Smooth muscle cell (in vitro differentiated cells): ENCODE results near the gene OR11H7. TPM values are rescaled to one million over a fixed set of nuclear protein-coding genes. Genes with fewer than 3 reads are reported as not detected.

Source experiments
- DNase-seq: peaks from one replicate; lab custom pipeline; 2025; ENCODE audit not compliant: unreplicated experiment; lab: John Stamatoyannopoulos, UW
- H2AFZ ChIP-seq: fragments of 200-600 bp; sonication (generic); 2 replicates; pipeline ENCODE4 v1.6.0; 2016; ENCODE audit warnings: antibody characterized with exemption, low read depth, mild to moderate bottlenecking
- H3F3A ChIP-seq: fragments of 200-600 bp; sonication (generic); 2 replicates; pipeline ENCODE4 v1.6.0; 2017; ENCODE audit warnings: antibody characterized with exemption, low read depth
- H3K27ac ChIP-seq: fragments of 200-600 bp; sonication (generic); 2 replicates; pipeline ENCODE4 v1.5.1; 2016; ENCODE audit warnings: low read depth, mild to moderate bottlenecking
- H3K27me3 ChIP-seq: fragments of 200-600 bp; sonication (generic); 2 replicates; pipeline ENCODE4 v1.6.1; 2016; ENCODE audit warnings: low read depth, mild to moderate bottlenecking
- H3K36me3 ChIP-seq: fragments of 200-600 bp; sonication (generic); 2 replicates; pipeline ENCODE4 v1.5.1; 2016; ENCODE audit warnings: low read depth
- H3K4me1 ChIP-seq: fragments of 200-600 bp; sonication (generic); 2 replicates; pipeline ENCODE4 v1.5.1; 2016; ENCODE audit warnings: low read depth
- H3K4me2 ChIP-seq: fragments of 200-600 bp; sonication (generic); 2 replicates; pipeline ENCODE4 v1.6.0; 2016; ENCODE audit warnings: mild to moderate bottlenecking
- H3K4me3 ChIP-seq: fragments of 200-600 bp; sonication (generic); 2 replicates; pipeline ENCODE4 v1.5.1; 2016; ENCODE audit warnings: mild to moderate bottlenecking
- H3K79me2 ChIP-seq: fragments of 200-600 bp; sonication (generic); 2 replicates; pipeline ENCODE4 v1.6.0; 2016; ENCODE audit warnings: low read depth, mild to moderate bottlenecking
- H3K9ac ChIP-seq: fragments of 200-600 bp; sonication (generic); 2 replicates; pipeline ENCODE4 v1.6.0; 2016; ENCODE audit warnings: low read depth
- H3K9me3 ChIP-seq: fragments of 200-600 bp; sonication (generic); replicated peaks from 2 replicates; pipeline ENCODE4 v1.5.1; 2016; ENCODE audit warnings: low read depth
- H4K20me1 ChIP-seq: fragments of 200-600 bp; sonication (generic); 2 replicates; pipeline ENCODE4 v1.6.0; 2016; ENCODE audit warnings: low read depth
- CTCF ChIP-seq: fragments of 200-600 bp; sonication (generic); IDR thresholded peaks from 2 replicates; pipeline ENCODE4 v1.5.1; 2017; ENCODE audit warnings: borderline replicate concordance, mild to moderate bottlenecking, antibody characterized with exemption; ENCODE audit not compliant: insufficient read depth, poor library complexity, severe bottlenecking
- WGBS: methylation state at CpG from one replicate; pipeline ENCODE4 v1.1.7; 2016; ENCODE audit warnings: low lambda C conversion rate; 5-methylcytosine and 5-hydroxymethylcytosine counted together
- polyA plus RNA-seq: library from polyadenylated mRNA; unstranded; fragments of >200 nt; fragmentation: Nextera tagmentation; extraction: Ambion mirVana; gene quantifications from 2 replicates; pipeline ENCODE4 v1.2.1, GENCODE V29; 2016
- total RNA-seq: library from RNA; depleted of rRNA; stranded (reverse); fragments of >200 nt; gene quantifications from 2 replicates; pipeline ENCODE4 v1.2.3, GENCODE V29; 2014

Gene OR11H7
- total and polyA plus RNA-seq, 2 experiments from 2014 or later: not detected

GRCh38 chr14:20195911-20196310 is 32.9 kb upstream of the OR11H7 start:
- Histone ChIP-seq H3K9ac (no peak overlapping the region), H2AFZ (no peak overlapping the region), H3K4me3 (no peak overlapping the region), H4K20me1 (no peaks in the 10 kb centered on the region), H3K27me3 (no peaks in the 10 kb centered on the region), H3K27ac (no peak overlapping the region), H3K4me1 (no peaks in the 10 kb centered on the region), H3K4me2 (no peak overlapping the region), H3K79me2 (no peaks in the 10 kb centered on the region), H3K9me3 (peaks cover 11% of the 10 kb centered on the region), H3K36me3 (no peaks in the 10 kb centered on the region), H3F3A (no peaks in the 10 kb centered on the region)
- TF ChIP-seq CTCF: no peak
- 50% methylated on average over 2 of the region's 2 CpGs for WGBS
- DNase-seq: no peak

- no peak for DNase-seq
- Histone ChIP-seq H3K9me3 (peaks cover 11% of the 10 kb centered on the region), H3K4me1 (no peaks in the 10 kb centered on the region), H3K4me3 (no peak overlapping the region), H3K27ac (no peak overlapping the region), H3K9ac (no peak overlapping the region), H3K27me3 (no peaks in the 10 kb centered on the region), H3K79me2 (no peaks in the 10 kb centered on the region), H3F3A (no peaks in the 10 kb centered on the region), H3K4me2 (no peak overlapping the region), H4K20me1 (no peaks in the 10 kb centered on the region), H3K36me3 (no peaks in the 10 kb centered on the region), H2AFZ (no peak overlapping the region)
- 79% methylated on average over 5 of the region's 6 CpGs for WGBS
- no peak for TF ChIP-seq CTCF
These were observed 31.3 kb upstream of the OR11H7 start for GRCh38 chr14:20197459-20197858.

GRCh38 chr14:20198991-20199390 is 29.8 kb upstream of the OR11H7 start:
- H3K79me2 ChIP-seq: no peaks in the 10 kb centered on the region
- H3K4me1 ChIP-seq: no peaks in the 10 kb centered on the region
- H3K27me3 ChIP-seq: no peaks in the 10 kb centered on the region
- no peak overlapping the region for H3K9ac ChIP-seq
- H3K9me3 ChIP-seq: peaks cover 11% of the 10 kb centered on the region
- no peak for TF ChIP-seq CTCF
- WGBS: 58% methylated on average over 5 of the region's 5 CpGs
- no peak overlapping the region for H3K27ac ChIP-seq
- no peaks in the 10 kb centered on the region for H3F3A ChIP-seq
- no peaks in the 10 kb centered on the region for H3K36me3 ChIP-seq
- H4K20me1 ChIP-seq: no peaks in the 10 kb centered on the region
- no peak for DNase-seq
- no peak overlapping the region for H3K4me2 ChIP-seq
- no peak overlapping the region for H3K4me3 ChIP-seq
- H2AFZ ChIP-seq: no peak overlapping the region

- H3F3A ChIP-seq: no peaks in the 10 kb centered on the region
- no peaks in the 10 kb centered on the region for H3K4me1 ChIP-seq
- H3K4me3 ChIP-seq: no peak overlapping the region
- no peaks in the 10 kb centered on the region for H3K27me3 ChIP-seq
- H3K27ac ChIP-seq: no peak overlapping the region
- no peaks in the 10 kb centered on the region for H3K36me3 ChIP-seq
- H2AFZ ChIP-seq: no peak overlapping the region
- no peaks in the 10 kb centered on the region for H3K9me3 ChIP-seq
- TF ChIP-seq CTCF: no peak
- H3K4me2 ChIP-seq: no peak overlapping the region
- H3K9ac ChIP-seq: no peak overlapping the region
- 51% methylated on average over 3 of the region's 3 CpGs for WGBS
- no peaks in the 10 kb centered on the region for H3K79me2 ChIP-seq
- DNase-seq: no peak
- no peaks in the 10 kb centered on the region for H4K20me1 ChIP-seq
These were observed 24.1 kb upstream of the OR11H7 start for GRCh38 chr14:20204721-20205120.
